Endothelial cell of umbilical vein (primary cell): ENCODE measurements around the gene DUS1L. TPM values are rescaled to one million over a fixed set of nuclear protein-coding genes. Genes with fewer than 3 reads are reported as not detected.

ENCODE experiments used
- BruUV-seq: library from RNA; stranded (reverse); fragments of 400-500 nt; replicated peaks from 2 replicates; lab custom pipeline; 2021; lab: Mats Ljungman, UMichigan
- CTCF ChIA-PET: fragments of 300-600, 350-600 bp; sonication (Branson Sonifier 250); formaldehyde crosslinking; loops from one replicate; lab custom pipeline; 2021; ENCODE audit warnings: antibody characterized with exemption, inconsistent platforms; lab: Charles Lee
- POLR2A ChIA-PET: fragments of 300-600, 350-600 bp; sonication (Branson Sonifier 250); formaldehyde crosslinking; loops from one replicate; lab custom pipeline; 2021; ENCODE audit warnings: antibody characterized with exemption, inconsistent platforms; lab: Charles Lee
- DNase-seq: peaks from one replicate; pipeline ENCODE4 v3.0.0-alpha.2; 2011; ENCODE audit warnings: low read depth, low spot score
- FAIRE-seq: peaks from 2 replicates; lab custom pipeline; 2011; peaks lifted over from hg19 to GRCh38; lab: Jason Lieb, UNC
- H2AFZ ChIP-seq: 2 replicates; pipeline ENCODE4 v1.6.0; 2012; ENCODE audit warnings: low read depth, low read length, control low read depth, inconsistent platforms
- H3K27ac ChIP-seq: 2 replicates; pipeline ENCODE4 v1.5.1; 2011; ENCODE audit warnings: low read depth, mild to moderate bottlenecking, control low read depth, low read length, moderate library complexity; ENCODE audit not compliant: insufficient read depth
- H3K27me3 ChIP-seq, 2 experiments: 2 replicates each; pipeline versions ENCODE4 v1.6.0 to v1.6.1; 2011; ENCODE audit warnings: low read length in 2 of 2, mixed read lengths in 1 of 2; ENCODE audit not compliant: control insufficient read depth in 2 of 2, insufficient read depth in 2 of 2
- H3K36me3 ChIP-seq, 2 experiments: 2 replicates in 1 of 2; 3 replicates in 1 of 2; pipeline ENCODE4 v1.5.1; 2011; ENCODE audit warnings: low read length in 2 of 2, mild to moderate bottlenecking in 1 of 2, moderate library complexity in 1 of 2; ENCODE audit not compliant: control insufficient read depth in 2 of 2, insufficient read depth in 2 of 2; ENCODE audit errors: extremely low read depth in 1 of 2
- H3K4me1 ChIP-seq: 3 replicates; pipeline ENCODE4 v1.5.1; 2011; ENCODE audit warnings: mild to moderate bottlenecking, low read length; ENCODE audit not compliant: control insufficient read depth, insufficient read depth; ENCODE audit errors: extremely low read depth
- H3K4me2 ChIP-seq: 2 replicates; pipeline ENCODE4 v1.6.1; 2011; ENCODE audit warnings: low read length, control low read depth, mixed read lengths; ENCODE audit not compliant: insufficient read depth
- H3K4me3 ChIP-seq, 3 experiments: fragments of 200-600 bp in 1 of 3; sonication (generic), shearing (Covaris generic) in 1 of 3; replicated peaks in 1 of 3; 2 replicates each; pipeline ENCODE4 v1.5.1; 2011 to 2016; ENCODE audit warnings: control low read depth in 3 of 3, low read length in 3 of 3, mild to moderate bottlenecking in 2 of 3, inconsistent platforms in 1 of 3, low read depth in 1 of 3, moderate library complexity in 1 of 3; ENCODE audit not compliant: insufficient read depth in 1 of 3
- H3K79me2 ChIP-seq: 2 replicates; pipeline ENCODE4 v1.6.0; 2012; ENCODE audit warnings: low read length, inconsistent platforms; ENCODE audit not compliant: control insufficient read depth, insufficient read depth
- H3K9ac ChIP-seq: replicated peaks from 2 replicates; pipeline ENCODE3; 2011; ENCODE audit warnings: low read length, control low read depth; ENCODE audit not compliant: insufficient read depth; ENCODE audit errors: extremely low read depth
- H3K9me1 ChIP-seq: replicated peaks from 3 replicates; pipeline ENCODE4 v1.6.0; 2011; ENCODE audit warnings: mild to moderate bottlenecking, low read length; ENCODE audit not compliant: control insufficient read depth, insufficient read depth; ENCODE audit errors: extremely low read depth
- H3K9me3 ChIP-seq: replicated peaks from 2 replicates; pipeline ENCODE4 v1.5.1; 2012; ENCODE audit warnings: low read length, inconsistent platforms; ENCODE audit not compliant: control insufficient read depth, insufficient read depth
- H4K20me1 ChIP-seq: replicated peaks from 2 replicates; pipeline ENCODE3; 2011; ENCODE audit warnings: mild to moderate bottlenecking, low read length; ENCODE audit not compliant: control insufficient read depth, insufficient read depth; ENCODE audit errors: extremely low read depth
- GATA2 ChIP-seq: IDR thresholded peaks from 2 replicates; pipeline ENCODE4 v1.7.0; 2011; ENCODE audit warnings: low read depth, mild to moderate bottlenecking, moderate library complexity, mixed read lengths, low read length; ENCODE audit not compliant: insufficient read length, insufficient read depth
- JUN ChIP-seq: IDR thresholded peaks from 2 replicates; pipeline ENCODE4 v1.6.1; 2011; ENCODE audit warnings: borderline replicate concordance, low read depth; ENCODE audit not compliant: insufficient read length, insufficient read depth
- MYC ChIP-seq: IDR thresholded peaks from one replicate; pipeline ENCODE4 v1.6.1; 2011; ENCODE audit warnings: mild to moderate bottlenecking, low read depth, low read length
- POLR2AphosphoS5 ChIP-seq: IDR thresholded peaks from 2 replicates; pipeline ENCODE4 v1.6.1; 2012; ENCODE audit warnings: low read depth, mild to moderate bottlenecking, control low read depth, low read length, moderate library complexity; ENCODE audit not compliant: insufficient read depth
- dilution Hi-C: fragments of 300-500 bp; cut with MboI; formaldehyde crosslinking; loops from one replicate; pipeline ENCODE4 v1.15.0; 2019; ENCODE audit warnings: low sequenced_read_pairs; ENCODE audit not compliant: extremely low pct_ligation_motif_present
- intact Hi-C: fragments of 100-400 bp; cut with micrococcal nuclease; formaldehyde crosslinking; loops from one replicate; pipeline ENCODE4 v1.10.0; 2022
- polyA plus RNA-seq, 4 experiments: library from polyadenylated mRNA; depleted of rRNA in 3 of 4; stranded (reverse) in 3 of 4; unstranded in 1 of 4; fragments of >200 nt; gene quantifications; 2 replicates each; pipeline versions ENCODE4 v1.2.1 to v1.2.3, GENCODE V29; 2011 to 2012; ENCODE audit warnings: missing spikeins in 1 of 4
- total RNA-seq: library from RNA; stranded (reverse); gene quantifications from 2 replicates; pipeline ENCODE4 v1.2.3, GENCODE V29; 2021
- TF ChIP-seq, protein P1 (sequence below), 2 donors: IDR thresholded peaks; 1 replicate in 1 of 2; 2 replicates in 1 of 2; pipeline ENCODE4 v1.5.1; 2011; ENCODE audit warnings: low read length in 2 of 2, mild to moderate bottlenecking in 2 of 2, moderate library complexity in 2 of 2, control low read depth in 1 of 2, inconsistent platforms in 1 of 2, low read depth in 1 of 2; ENCODE audit not compliant: insufficient read depth in 1 of 2; ENCODE audit errors: extremely low read depth in 1 of 2

The DUS1L gene
- total and polyA plus RNA-seq, 2 donors (not counting 3 experiments of a cell fraction or from before 2014, with no cell fraction given) = 60.1 to 92.9 TPM

DNA sequence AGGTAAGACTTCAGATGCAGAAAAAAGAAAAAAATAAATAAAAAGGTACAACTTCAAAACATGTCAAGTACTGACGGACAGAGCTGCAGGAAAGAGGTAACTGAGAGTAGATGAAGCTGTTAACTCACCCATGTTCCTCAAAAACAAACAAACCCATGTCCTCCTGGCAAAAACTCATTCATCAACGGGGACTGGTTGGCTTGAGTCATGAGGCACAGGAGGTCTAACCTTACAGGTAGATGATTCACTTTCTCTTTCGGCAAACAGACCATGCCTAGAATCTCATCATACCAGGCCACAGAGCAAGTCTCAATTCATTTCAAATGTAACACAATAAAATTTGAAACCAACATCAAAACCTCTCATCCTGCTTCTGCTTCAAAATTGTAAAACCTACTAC, 44.7 kb upstream of the DUS1L start:
- Histone ChIP-seq H3K4me1 (peaks cover 10% of the 10 kb centered on the region), H3K36me3 (no peaks in the 10 kb centered on the region), H3K9me3 (no peaks in the 10 kb centered on the region), H3K4me3 (no peak overlapping the region), H3K79me2 (no peaks in the 10 kb centered on the region), H3K9ac (no peak overlapping the region), H2AFZ (no peak overlapping the region), H3K4me2 (no peak overlapping the region), H3K9me1 (no peaks in the 10 kb centered on the region), H4K20me1 (no peaks in the 10 kb centered on the region), H3K27me3 (no peaks in the 10 kb centered on the region), H3K27ac (no peak overlapping the region)
- CTCF ChIA-PET = no interaction called here
- no TSS peak for BruUV-seq
- intact Hi-C loops = no loop called here
- TF ChIP-seq POLR2AphosphoS5 (no peak), MYC (no peak)
- TF ChIP-seq, protein P1, sequence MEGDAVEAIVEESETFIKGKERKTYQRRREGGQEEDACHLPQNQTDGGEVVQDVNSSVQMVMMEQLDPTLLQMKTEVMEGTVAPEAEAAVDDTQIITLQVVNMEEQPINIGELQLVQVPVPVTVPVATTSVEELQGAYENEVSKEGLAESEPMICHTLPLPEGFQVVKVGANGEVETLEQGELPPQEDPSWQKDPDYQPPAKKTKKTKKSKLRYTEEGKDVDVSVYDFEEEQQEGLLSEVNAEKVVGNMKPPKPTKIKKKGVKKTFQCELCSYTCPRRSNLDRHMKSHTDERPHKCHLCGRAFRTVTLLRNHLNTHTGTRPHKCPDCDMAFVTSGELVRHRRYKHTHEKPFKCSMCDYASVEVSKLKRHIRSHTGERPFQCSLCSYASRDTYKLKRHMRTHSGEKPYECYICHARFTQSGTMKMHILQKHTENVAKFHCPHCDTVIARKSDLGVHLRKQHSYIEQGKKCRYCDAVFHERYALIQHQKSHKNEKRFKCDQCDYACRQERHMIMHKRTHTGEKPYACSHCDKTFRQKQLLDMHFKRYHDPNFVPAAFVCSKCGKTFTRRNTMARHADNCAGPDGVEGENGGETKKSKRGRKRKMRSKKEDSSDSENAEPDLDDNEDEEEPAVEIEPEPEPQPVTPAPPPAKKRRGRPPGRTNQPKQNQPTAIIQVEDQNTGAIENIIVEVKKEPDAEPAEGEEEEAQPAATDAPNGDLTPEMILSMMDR (IDR thresholded peaks at IDR 0.05; ENCODE audit: extremely low read depth in 1 of 2, insufficient read depth in 1 of 2, low read depth in 1 of 2, low read length in 2 of 2) = no peak
- peak; percentile 24 for FAIRE-seq
- DNase-seq = no peak
- dilution Hi-C loops = no loop called here
- POLR2A ChIA-PET = no interaction called here

DNA sequence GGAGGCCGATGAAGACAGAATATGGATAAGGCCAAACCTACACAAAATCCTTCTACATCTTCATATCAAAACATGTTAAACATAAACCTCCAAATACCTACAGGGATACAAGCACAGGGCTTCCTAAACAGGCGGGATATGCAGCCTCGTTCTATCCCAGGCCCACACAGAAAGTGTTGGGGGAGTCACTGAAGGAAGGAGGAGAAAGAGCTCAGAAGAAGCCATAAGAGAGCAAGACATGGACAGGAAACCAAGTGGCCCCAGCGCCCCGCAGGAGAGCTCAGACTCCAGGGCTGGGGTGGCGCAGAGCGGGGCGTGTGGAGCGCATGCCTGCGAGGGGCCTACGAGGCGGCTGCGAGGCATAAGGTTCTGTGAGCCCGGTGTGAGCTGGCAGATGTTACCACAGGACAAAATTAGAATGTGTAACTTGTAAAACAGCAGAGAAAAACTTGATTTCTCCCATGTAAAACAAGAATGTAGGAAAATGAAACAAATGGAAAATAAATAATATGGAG, 43.4 kb upstream of the DUS1L start:
- no peak overlapping the region for H3K9ac ChIP-seq
- dilution Hi-C loops (no loop called here), intact Hi-C loops (no loop called here)
- POLR2A ChIA-PET = no interaction called here
- H4K20me1 ChIP-seq = no peaks in the 10 kb centered on the region
- H3K36me3 ChIP-seq = no peaks in the 10 kb centered on the region
- no peak for TF ChIP-seq JUN
- no peak for TF ChIP-seq POLR2AphosphoS5
- TF ChIP-seq GATA2 = no peak
- CTCF ChIA-PET = no interaction called here
- peaks cover 10% of the 10 kb centered on the region for H3K4me1 ChIP-seq
- H3K27ac ChIP-seq = no peak overlapping the region
- DNase-seq (no peak), FAIRE-seq (no peak)
- no peak overlapping the region for H3K4me2 ChIP-seq
- no peak overlapping the region for H2AFZ ChIP-seq
- no peak overlapping the region for H3K4me3 ChIP-seq
- no peaks in the 10 kb centered on the region for H3K79me2 ChIP-seq
- no peaks in the 10 kb centered on the region for H3K27me3 ChIP-seq
- BruUV-seq = no TSS peak
- H3K9me3 ChIP-seq = no peaks in the 10 kb centered on the region
- no peaks in the 10 kb centered on the region for H3K9me1 ChIP-seq
